Astrocyte (in vitro differentiated cells and primary cell): ENCODE measurements around the gene UGT1A8. TPM values are rescaled to one million over a fixed set of nuclear protein-coding genes. Genes with fewer than 3 reads are reported as not detected.
"Not testable (repeated sequence)": the region's sequence is repeated elsewhere in the genome, so short reads cannot be mapped to it uniquely, and the experiment has no call there.

Source experiments
- DNase-seq: peaks from one replicate; pipeline ENCODE4 v3.0.0-alpha.2; 2010; ENCODE audit warnings: low read depth
- FAIRE-seq: peaks from 2 replicates; lab custom pipeline; 2011; peaks lifted over from hg19 to GRCh38; lab: Jason Lieb, UNC
- H2AFZ ChIP-seq: 2 replicates; pipeline ENCODE4 v1.6.0; 2012; ENCODE audit warnings: low read depth, low read length, inconsistent platforms
- H3K27ac ChIP-seq: 2 replicates; pipeline ENCODE4 v1.5.1; 2011; ENCODE audit warnings: low read depth, low read length, inconsistent platforms
- H3K27me3 ChIP-seq: 2 replicates; pipeline ENCODE4 v1.6.0; 2011; ENCODE audit warnings: low read length, inconsistent platforms; ENCODE audit not compliant: insufficient read depth
- H3K36me3 ChIP-seq: 2 replicates; pipeline ENCODE4 v1.5.1; 2011; ENCODE audit warnings: low read length, inconsistent platforms; ENCODE audit not compliant: insufficient read depth
- H3K4me1 ChIP-seq: 2 replicates; pipeline ENCODE4 v1.5.1; 2011; ENCODE audit warnings: low read length, inconsistent platforms; ENCODE audit not compliant: insufficient read depth
- H3K4me2 ChIP-seq: 2 replicates; pipeline ENCODE4 v1.6.0; 2012; ENCODE audit warnings: low read length, inconsistent platforms
- H3K4me3 ChIP-seq: 2 replicates; pipeline ENCODE4 v1.5.1; 2011; ENCODE audit warnings: low read depth, mild to moderate bottlenecking, low read length, inconsistent platforms; ENCODE audit not compliant: insufficient read depth
- H3K79me2 ChIP-seq: 2 replicates; pipeline ENCODE4 v1.6.0; 2012; ENCODE audit warnings: mild to moderate bottlenecking, low read length, inconsistent platforms; ENCODE audit not compliant: insufficient read depth
- H3K9ac ChIP-seq: 2 replicates; pipeline ENCODE4 v1.6.0; 2012; ENCODE audit warnings: mild to moderate bottlenecking, low read length, inconsistent platforms
- H3K9me3 ChIP-seq: 2 replicates; pipeline ENCODE4 v1.5.1; 2012; ENCODE audit warnings: low read depth, mild to moderate bottlenecking, low read length, inconsistent platforms; ENCODE audit not compliant: insufficient read depth
- H4K20me1 ChIP-seq: 2 replicates; pipeline ENCODE4 v1.6.0; 2012; ENCODE audit warnings: low read length, inconsistent platforms; ENCODE audit not compliant: insufficient read depth
- H3K27ac Mint-ChIP-seq: one replicate; pipeline ENCODE4 v1.8.0; 2021; ENCODE audit warnings: mild to moderate bottlenecking, mixed read lengths; ENCODE audit not compliant: unreplicated experiment
- H3K27me3 Mint-ChIP-seq: one replicate; pipeline ENCODE4 v1.8.0; 2021; ENCODE audit warnings: low read depth, mixed read lengths; ENCODE audit not compliant: unreplicated experiment
- H3K36me3 Mint-ChIP-seq: one replicate; pipeline ENCODE4 v1.8.0; 2021; ENCODE audit warnings: low read depth, mixed read lengths; ENCODE audit not compliant: unreplicated experiment
- H3K4me1 Mint-ChIP-seq: one replicate; pipeline ENCODE4 v1.8.0; 2021; ENCODE audit warnings: low read depth, mixed read lengths; ENCODE audit not compliant: unreplicated experiment
- H3K4me3 Mint-ChIP-seq: one replicate; pipeline ENCODE4 v1.8.0; 2021; ENCODE audit warnings: mild to moderate bottlenecking, moderate library complexity, mixed read lengths; ENCODE audit not compliant: unreplicated experiment
- H3K9me3 Mint-ChIP-seq: one replicate; pipeline ENCODE4 v1.8.0; 2021; ENCODE audit warnings: mild to moderate bottlenecking, mixed read lengths; ENCODE audit not compliant: unreplicated experiment
- EZH2 ChIP-seq: IDR thresholded peaks from 2 replicates; pipeline ENCODE4 v1.6.1; 2012; ENCODE audit warnings: mild to moderate bottlenecking, low read length, inconsistent platforms; ENCODE audit not compliant: insufficient read depth
- total RNA-seq: library from RNA; stranded (reverse); gene quantifications from 2 replicates; pipeline ENCODE4 v1.2.1, GENCODE V29; 2021
- TF ChIP-seq, protein P1 (sequence below): IDR thresholded peaks from 2 replicates; pipeline ENCODE4 v1.5.1; 2011; ENCODE audit warnings: low read depth, mild to moderate bottlenecking, inconsistent platforms, low read length, moderate library complexity; ENCODE audit not compliant: insufficient read depth

Gene UGT1A8
- total RNA-seq, 1 donor from 2014 or later, result not detected

GRCh38 chr2:233718552-233718951, 101.1 kb downstream of the UGT1A8 start, which contains the start of gene UGT1A4:
UGT1A4 (plus strand) TSS chr2:233718736; CDS start chr2:233718821, 85 bp downstream.
- Mint-ChIP-seq H3K9me3 (peaks cover 2% of the 10 kb centered on the region), H3K4me1 (no peaks in the 10 kb centered on the region), H3K36me3 (no peaks in the 10 kb centered on the region), H3K27me3 (peaks cover 23% of the 10 kb centered on the region), H3K27ac (no peak within 1 kb of the TSS), H3K4me3 (no peak within 1 kb of the TSS)
- no peak within 1 kb of the TSS for H3K27ac ChIP-seq
- H3K4me3 ChIP-seq, result no peak within 1 kb of the TSS
- H4K20me1 ChIP-seq, result no peaks in the 10 kb centered on the region
- no peak for FAIRE-seq
- no peak within 1 kb of the TSS for H2AFZ ChIP-seq
- H3K4me1 ChIP-seq, result no peaks in the 10 kb centered on the region
- no peaks in the 10 kb centered on the region for H3K9me3 ChIP-seq
- no peaks in the 10 kb centered on the region for H3K79me2 ChIP-seq
- TF ChIP-seq EZH2, result no peak
- TF ChIP-seq, protein P1, sequence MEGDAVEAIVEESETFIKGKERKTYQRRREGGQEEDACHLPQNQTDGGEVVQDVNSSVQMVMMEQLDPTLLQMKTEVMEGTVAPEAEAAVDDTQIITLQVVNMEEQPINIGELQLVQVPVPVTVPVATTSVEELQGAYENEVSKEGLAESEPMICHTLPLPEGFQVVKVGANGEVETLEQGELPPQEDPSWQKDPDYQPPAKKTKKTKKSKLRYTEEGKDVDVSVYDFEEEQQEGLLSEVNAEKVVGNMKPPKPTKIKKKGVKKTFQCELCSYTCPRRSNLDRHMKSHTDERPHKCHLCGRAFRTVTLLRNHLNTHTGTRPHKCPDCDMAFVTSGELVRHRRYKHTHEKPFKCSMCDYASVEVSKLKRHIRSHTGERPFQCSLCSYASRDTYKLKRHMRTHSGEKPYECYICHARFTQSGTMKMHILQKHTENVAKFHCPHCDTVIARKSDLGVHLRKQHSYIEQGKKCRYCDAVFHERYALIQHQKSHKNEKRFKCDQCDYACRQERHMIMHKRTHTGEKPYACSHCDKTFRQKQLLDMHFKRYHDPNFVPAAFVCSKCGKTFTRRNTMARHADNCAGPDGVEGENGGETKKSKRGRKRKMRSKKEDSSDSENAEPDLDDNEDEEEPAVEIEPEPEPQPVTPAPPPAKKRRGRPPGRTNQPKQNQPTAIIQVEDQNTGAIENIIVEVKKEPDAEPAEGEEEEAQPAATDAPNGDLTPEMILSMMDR, result no peak
- H3K9ac ChIP-seq, result no peak within 1 kb of the TSS
- no peaks in the 10 kb centered on the region for H3K27me3 ChIP-seq
- H3K36me3 ChIP-seq, result no peaks in the 10 kb centered on the region
- H3K4me2 ChIP-seq, result no peak within 1 kb of the TSS
- DNase-seq, result no peak

GRCh38 chr2:233728723-233729301, 111.4 kb downstream of the UGT1A8 start, which contains the start of gene UGT1A3:
UGT1A3 (plus strand) TSS chr2:233729042; CDS start chr2:233729127, 85 bp downstream.
- no peak for FAIRE-seq
- H3K27me3 ChIP-seq, result no peaks in the 10 kb centered on the region
- no peaks in the 10 kb centered on the region for H3K36me3 ChIP-seq
- H3K9me3 Mint-ChIP-seq, result peaks cover 5% of the 10 kb centered on the region
- no peaks in the 10 kb centered on the region for H3K9me3 ChIP-seq
- no peak within 1 kb of the TSS for H3K4me2 ChIP-seq
- H3K4me1 ChIP-seq, result no peaks in the 10 kb centered on the region
- H3K4me1 Mint-ChIP-seq, result no peaks in the 10 kb centered on the region
- H3K27me3 Mint-ChIP-seq, result peaks cover 34% of the 10 kb centered on the region
- H3K27ac ChIP-seq, result no peak within 1 kb of the TSS
- no peaks in the 10 kb centered on the region for H3K79me2 ChIP-seq
- DNase-seq, result no peak
- no peaks in the 10 kb centered on the region for H4K20me1 ChIP-seq
- H3K36me3 Mint-ChIP-seq, result peaks cover 4% of the 10 kb centered on the region
- no peak within 1 kb of the TSS for H3K9ac ChIP-seq
- no peak within 1 kb of the TSS for H3K4me3 ChIP-seq
- H3K4me3 Mint-ChIP-seq, result no peak within 1 kb of the TSS
- no peak within 1 kb of the TSS for H2AFZ ChIP-seq
- no peak for TF ChIP-seq EZH2
- TF ChIP-seq, protein P1, result no peak
- no peak within 1 kb of the TSS for H3K27ac Mint-ChIP-seq

DNA sequence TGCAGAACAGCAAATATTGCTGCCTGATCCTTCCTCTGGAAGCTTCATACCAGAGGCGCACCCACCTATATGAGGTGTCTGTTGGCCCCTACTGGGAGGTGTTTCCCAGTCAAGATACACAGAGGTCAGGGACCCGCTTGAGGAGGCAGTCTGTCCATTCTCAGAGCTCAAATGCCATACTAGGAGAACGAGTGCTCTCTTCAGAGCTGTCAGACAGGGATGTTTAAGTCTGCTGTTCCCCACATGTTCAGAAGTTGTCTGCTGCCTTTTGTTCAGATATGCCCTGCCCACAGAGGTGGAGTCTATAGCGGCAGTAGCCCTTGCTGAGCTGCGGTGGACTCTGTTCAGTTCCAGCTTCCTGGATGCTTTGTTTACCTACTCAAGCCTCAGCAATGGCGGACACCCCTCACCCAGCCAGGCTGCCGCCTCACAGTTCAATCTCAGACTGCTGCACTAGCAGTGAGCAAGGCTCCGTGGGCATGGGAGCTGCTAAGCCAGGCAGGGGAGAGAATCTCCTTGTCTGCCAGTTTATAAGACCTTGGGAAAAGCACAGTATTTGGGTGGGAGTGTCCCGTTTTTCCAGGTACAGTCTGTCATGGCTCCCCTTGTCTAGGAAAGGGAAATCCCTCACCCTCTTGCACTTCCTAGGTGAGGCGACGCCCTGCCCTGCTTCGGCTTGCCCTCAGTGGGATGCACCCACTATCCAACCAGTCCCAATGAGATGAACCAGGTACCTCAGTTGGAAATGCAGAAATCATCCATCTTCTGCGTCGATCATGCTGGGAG, 119.6 kb downstream of the UGT1A8 start:
- not testable (repeated sequence) for H3K27ac Mint-ChIP-seq, H3K27me3 ChIP-seq, H3K4me1 ChIP-seq, H3K9ac ChIP-seq, H3K27ac ChIP-seq, H3K36me3 Mint-ChIP-seq, FAIRE-seq, H2AFZ ChIP-seq, H3K79me2 ChIP-seq, H3K9me3 ChIP-seq, DNase-seq, H3K4me3 ChIP-seq, H3K4me1 Mint-ChIP-seq, H4K20me1 ChIP-seq, H3K9me3 Mint-ChIP-seq, H3K4me3 Mint-ChIP-seq, H3K36me3 ChIP-seq, H3K4me2 ChIP-seq
- H3K27me3 Mint-ChIP-seq, result peaks cover 20% of the 10 kb centered on the region
